ENCODE measurements around the gene COIL. TPM values are rescaled to one million over a fixed set of nuclear protein-coding genes. Genes with fewer than 3 reads are reported as not detected.

COIL gene
- total and polyA plus RNA-seq, 2 of the 13 experiments (the other 11 are each of a cell fraction or from before 2014, with no cell fraction given), result 8.1 to 29.4 TPM

- no peak for TF ChIP-seq LCORL (IDR thresholded peaks at IDR 0.05)
- TF ChIP-seq LCORL (CRISPR knock-in tag; IDR thresholded peaks at IDR 0.05), result peak; percentile 45; the same call in 1 of the 2 replicates
- peak; percentile 79 for TF ChIP-seq MXD3 (CRISPR knock-in tag; IDR thresholded peaks at IDR 0.05)
- TF ChIP-seq ARID4A (CRISPR knock-in tag; IDR thresholded peaks at IDR 0.05; ENCODE audit: borderline replicate concordance), result peak; percentile 86; the same call in 1 of the 2 replicates
- TF ChIP-seq DNMT1 (CRISPR knock-in tag; IDR thresholded peaks at IDR 0.05), result no peak
- peak; percentile 76; the same call in 1 of the 2 replicates for TF ChIP-seq CBFB (CRISPR knock-in tag; IDR thresholded peaks at IDR 0.05)
- TF ChIP-seq E2F5 (CRISPR knock-in tag; conservative IDR thresholded peaks at IDR 0.05), result no peak; the same call in 1 of the 2 replicates
- peak; percentile 84; the same call in 1 of the 2 replicates for TF ChIP-seq ZNF784 (CRISPR knock-in tag; IDR thresholded peaks at IDR 0.05; ENCODE audit: borderline replicate concordance)
- no peak; the same call in 1 of the 2 replicates for TF ChIP-seq CBX2 (IDR thresholded peaks at IDR 0.05; ENCODE audit: low read depth, low read length)
- TF ChIP-seq CBX2 (CRISPR knock-in tag; IDR thresholded peaks at IDR 0.05; ENCODE audit: low read depth), result peak; percentile 80; the same call in 1 of the 2 replicates
- 0 out of 2 replicates have a peak, but pooled peaks have one; percentile 53 for TF ChIP-seq KLF13 (CRISPR knock-in tag; IDR thresholded peaks at IDR 0.05)
- peak; percentile 84; the same call in 1 of the 2 replicates for TF ChIP-seq ZNF773 (CRISPR knock-in tag; IDR thresholded peaks at IDR 0.05; ENCODE audit: borderline replicate concordance)
- TF ChIP-seq ARID3A (IDR thresholded peaks at IDR 0.05; ENCODE audit: low read depth, low read length), result peak; percentile 53; the same call in 1 of the 2 replicates
Measured at GRCh38 chr17:56960596-56961538, at the start of gene COIL (continued).
